OCI-LY1 (cell line): ENCODE data around the gene NUP93.

Experiments
- H2AFZ ChIP-seq: fragments of 200-600 bp; sonication (generic), shearing (Covaris generic); 2 replicates; pipeline ENCODE4 v1.6.0; 2014; ENCODE audit warnings: antibody characterized with exemption, mild to moderate bottlenecking, low read length
- H3F3A ChIP-seq: fragments of 200-600 bp; sonication (generic), shearing (Covaris generic); 2 replicates; pipeline ENCODE4 v1.6.0; 2014; ENCODE audit warnings: mild to moderate bottlenecking, antibody characterized with exemption, low read length, moderate library complexity; ENCODE audit not compliant: insufficient read depth
- H3K27ac ChIP-seq: fragments of 200-600 bp; sonication (generic); 2 replicates; pipeline ENCODE4 v1.5.1; 2014; ENCODE audit warnings: low read length, mixed run types, mild to moderate bottlenecking, low read depth; ENCODE audit not compliant: poor library complexity, severe bottlenecking
- H3K27me3 ChIP-seq: fragments of 200-600 bp; sonication (generic); 2 replicates; pipeline ENCODE4 v1.6.0; 2014; ENCODE audit warnings: antibody characterized with exemption, mild to moderate bottlenecking, low read length, moderate library complexity; ENCODE audit not compliant: insufficient read depth
- H3K36me3 ChIP-seq: fragments of 200-600 bp; sonication (generic); 2 replicates; pipeline ENCODE4 v1.6.1; 2014; ENCODE audit warnings: mild to moderate bottlenecking, antibody characterized with exemption, low read length, moderate library complexity, mixed read lengths; ENCODE audit not compliant: insufficient read depth
- H3K4me1 ChIP-seq: fragments of 200-600 bp; sonication (generic); 2 replicates; pipeline ENCODE4 v1.5.1; 2014; ENCODE audit warnings: mild to moderate bottlenecking, low read length, moderate library complexity; ENCODE audit not compliant: insufficient read depth, severe bottlenecking
- H3K4me2 ChIP-seq: fragments of 200-600 bp; sonication (generic), shearing (Covaris generic); 2 replicates; pipeline ENCODE4 v1.6.1; 2014; ENCODE audit warnings: low read length
- H3K4me3 ChIP-seq: fragments of 200-600 bp; sonication (generic); 2 replicates; pipeline ENCODE4 v1.5.1; 2014; ENCODE audit warnings: low read length, low read depth, mild to moderate bottlenecking, mixed read lengths; ENCODE audit not compliant: poor library complexity, severe bottlenecking
- H3K79me2 ChIP-seq: fragments of 200-600 bp; shearing (Covaris generic); 2 replicates; pipeline ENCODE4 v1.6.1; 2016; ENCODE audit warnings: mixed run types, low read length, mixed read lengths; ENCODE audit not compliant: insufficient read depth
- H3K9ac ChIP-seq: fragments of 200-600 bp; sonication (generic), shearing (Covaris generic); 2 replicates; pipeline ENCODE4 v1.6.1; 2014; ENCODE audit warnings: mild to moderate bottlenecking, low read length, mixed read lengths
- H3K9me2 ChIP-seq: fragments of 200-600 bp; sonication (generic), shearing (Covaris generic); 2 replicates; pipeline ENCODE4 v1.6.1; 2014; ENCODE audit warnings: low read depth, mild to moderate bottlenecking, low read length, mixed read lengths
- H3K9me3 ChIP-seq: fragments of 200-600 bp; shearing (Covaris generic); 2 replicates; pipeline ENCODE4 v1.6.1; 2014; ENCODE audit warnings: low read length, mixed read lengths
- H4K20me1 ChIP-seq: fragments of 200-600 bp; sonication (generic), shearing (Covaris generic); 2 replicates; pipeline ENCODE4 v1.6.0; 2016; ENCODE audit warnings: mild to moderate bottlenecking, low read length; ENCODE audit not compliant: insufficient read depth
- EZH2 ChIP-seq: fragments of 200-600 bp; sonication (generic), shearing (Covaris generic); IDR thresholded peaks from 2 replicates; pipeline ENCODE4 v1.8.0; 2017; ENCODE audit warnings: borderline replicate concordance, mixed run types, mild to moderate bottlenecking, antibody characterized with exemption, low read length, moderate library complexity, mixed read lengths
- TF ChIP-seq, protein P1 (sequence below): fragments of 200-600 bp; sonication (generic), shearing (Covaris generic); IDR thresholded peaks from 2 replicates; pipeline ENCODE4 v1.5.1; 2017; ENCODE audit warnings: mild to moderate bottlenecking, antibody characterized with exemption, low read length, moderate library complexity, mixed read lengths

Gene NUP93

DNA sequence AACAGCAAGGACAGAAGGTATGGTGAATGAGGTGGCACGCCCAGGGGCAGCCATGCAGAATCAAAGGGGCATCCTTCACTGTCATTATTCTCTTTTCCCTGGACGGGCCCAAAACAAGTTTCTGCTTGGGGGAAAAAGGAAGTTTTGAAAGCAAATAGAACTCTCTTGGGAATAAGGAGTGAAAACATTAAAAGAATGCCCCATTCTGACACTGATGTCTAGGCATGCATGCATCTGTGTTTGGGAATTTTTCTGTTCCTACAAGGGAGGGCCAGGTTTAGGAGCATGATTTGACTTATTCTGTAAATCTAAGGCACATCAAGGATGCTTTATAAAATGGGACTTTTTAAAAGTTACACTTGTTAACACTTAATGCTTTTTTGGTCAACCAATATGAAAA lies 100.7 kb downstream of the NUP93 start:
- no peaks in the 10 kb centered on the region for H3K79me2 ChIP-seq
- no peak overlapping the region for H3K9ac ChIP-seq
- no peaks in the 10 kb centered on the region for H3K9me3 ChIP-seq
- no peaks in the 10 kb centered on the region for H3K4me1 ChIP-seq
- no peak overlapping the region for H3K4me2 ChIP-seq
- H3F3A ChIP-seq: no peaks in the 10 kb centered on the region
- H4K20me1 ChIP-seq: no peaks in the 10 kb centered on the region
- no peak overlapping the region for H3K4me3 ChIP-seq
- no peak for TF ChIP-seq EZH2
- TF ChIP-seq, protein P1, sequence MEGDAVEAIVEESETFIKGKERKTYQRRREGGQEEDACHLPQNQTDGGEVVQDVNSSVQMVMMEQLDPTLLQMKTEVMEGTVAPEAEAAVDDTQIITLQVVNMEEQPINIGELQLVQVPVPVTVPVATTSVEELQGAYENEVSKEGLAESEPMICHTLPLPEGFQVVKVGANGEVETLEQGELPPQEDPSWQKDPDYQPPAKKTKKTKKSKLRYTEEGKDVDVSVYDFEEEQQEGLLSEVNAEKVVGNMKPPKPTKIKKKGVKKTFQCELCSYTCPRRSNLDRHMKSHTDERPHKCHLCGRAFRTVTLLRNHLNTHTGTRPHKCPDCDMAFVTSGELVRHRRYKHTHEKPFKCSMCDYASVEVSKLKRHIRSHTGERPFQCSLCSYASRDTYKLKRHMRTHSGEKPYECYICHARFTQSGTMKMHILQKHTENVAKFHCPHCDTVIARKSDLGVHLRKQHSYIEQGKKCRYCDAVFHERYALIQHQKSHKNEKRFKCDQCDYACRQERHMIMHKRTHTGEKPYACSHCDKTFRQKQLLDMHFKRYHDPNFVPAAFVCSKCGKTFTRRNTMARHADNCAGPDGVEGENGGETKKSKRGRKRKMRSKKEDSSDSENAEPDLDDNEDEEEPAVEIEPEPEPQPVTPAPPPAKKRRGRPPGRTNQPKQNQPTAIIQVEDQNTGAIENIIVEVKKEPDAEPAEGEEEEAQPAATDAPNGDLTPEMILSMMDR: no peak
- no peak overlapping the region for H3K27ac ChIP-seq
- no peak overlapping the region for H2AFZ ChIP-seq
- H3K9me2 ChIP-seq: no peaks in the 10 kb centered on the region
- H3K36me3 ChIP-seq: peaks cover 92% of the 10 kb centered on the region
- H3K27me3 ChIP-seq: no peaks in the 10 kb centered on the region

DNA sequence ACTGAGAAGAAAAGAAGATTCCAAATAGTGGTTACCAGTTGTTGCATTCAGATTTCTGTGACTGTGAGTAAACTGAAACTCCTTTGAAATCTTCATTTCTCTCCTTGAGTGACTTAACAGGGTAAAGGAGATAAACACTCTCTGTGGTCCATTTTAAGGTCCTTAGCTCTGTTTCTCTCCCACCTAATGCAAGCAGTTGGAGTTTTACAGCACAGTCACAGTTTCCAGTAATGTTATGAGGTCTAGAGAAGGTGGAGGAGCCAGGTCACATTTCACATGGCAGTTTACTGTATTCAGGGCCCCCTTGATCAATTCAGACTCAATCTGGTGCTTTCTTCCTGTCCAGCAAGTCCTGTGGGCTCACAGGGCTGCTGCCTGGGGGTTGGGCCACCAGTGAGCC lies 102.8 kb downstream of the NUP93 start:
- no peak overlapping the region for H3K4me3 ChIP-seq
- H3K4me1 ChIP-seq: no peaks in the 10 kb centered on the region
- H3K9me2 ChIP-seq: no peaks in the 10 kb centered on the region
- no peak overlapping the region for H2AFZ ChIP-seq
- H3K4me2 ChIP-seq: no peak overlapping the region
- no peaks in the 10 kb centered on the region for H3K27me3 ChIP-seq
- H3K9ac ChIP-seq: no peak overlapping the region
- H4K20me1 ChIP-seq: no peaks in the 10 kb centered on the region
- H3K27ac ChIP-seq: no peak overlapping the region
- H3K9me3 ChIP-seq: no peaks in the 10 kb centered on the region
- TF ChIP-seq, protein P1: no peak
- TF ChIP-seq EZH2: no peak
- peaks cover 92% of the 10 kb centered on the region for H3K36me3 ChIP-seq
- H3K79me2 ChIP-seq: no peaks in the 10 kb centered on the region
- H3F3A ChIP-seq: no peaks in the 10 kb centered on the region

DNA sequence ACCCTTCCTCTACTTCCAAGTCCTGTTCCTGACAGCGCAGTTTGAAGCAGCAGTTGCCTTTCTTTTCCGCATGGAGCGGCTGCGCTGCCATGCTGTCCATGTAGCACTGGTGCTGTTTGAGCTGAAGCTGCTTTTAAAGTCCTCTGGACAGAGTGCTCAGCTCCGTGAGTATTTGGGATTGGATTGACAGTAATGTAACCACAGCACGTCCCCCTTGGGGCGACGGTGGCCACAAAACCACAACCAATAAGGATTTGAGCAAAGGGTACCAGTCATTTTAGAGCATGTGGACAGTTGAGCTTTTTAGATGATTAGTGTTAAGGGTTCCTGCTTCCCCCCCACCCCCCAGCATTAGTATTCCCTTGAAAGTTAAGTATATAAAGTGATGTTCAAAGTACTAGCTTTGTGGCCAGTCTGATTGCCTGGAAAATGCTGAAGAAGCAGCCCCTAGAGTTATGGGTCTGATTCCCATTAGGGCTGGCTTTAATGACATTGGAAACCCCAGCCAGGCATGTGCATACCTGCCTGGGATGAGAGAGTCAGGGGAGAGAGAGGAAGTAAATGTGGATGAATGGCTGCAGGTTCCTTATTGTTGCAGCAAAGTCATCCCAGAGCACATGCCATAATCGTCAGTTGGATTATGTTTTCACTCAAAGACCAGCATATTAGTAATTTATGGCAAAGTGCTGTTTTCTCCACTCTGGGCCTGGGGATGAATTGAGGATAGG lies 103.5 kb downstream of the NUP93 start:
- H3F3A ChIP-seq: no peaks in the 10 kb centered on the region
- H3K9ac ChIP-seq: no peak overlapping the region
- no peaks in the 10 kb centered on the region for H3K9me3 ChIP-seq
- H3K4me3 ChIP-seq: no peak overlapping the region
- no peak overlapping the region for H3K4me2 ChIP-seq
- no peaks in the 10 kb centered on the region for H4K20me1 ChIP-seq
- no peak for TF ChIP-seq EZH2
- TF ChIP-seq, protein P1: no peak
- peaks cover 96% of the 10 kb centered on the region for H3K36me3 ChIP-seq
- no peak overlapping the region for H3K27ac ChIP-seq
- no peaks in the 10 kb centered on the region for H3K79me2 ChIP-seq
- no peaks in the 10 kb centered on the region for H3K27me3 ChIP-seq
- H2AFZ ChIP-seq: no peak overlapping the region
- no peaks in the 10 kb centered on the region for H3K4me1 ChIP-seq
- H3K9me2 ChIP-seq: no peaks in the 10 kb centered on the region
